HPDE6-E6E7 (cell line): Measurements from ENCODE around the gene MINDY4.
A peak's percentile ranks its signal among the peaks of the same experiment; 100 is the strongest.

Source experiments
- DNase-seq: peaks from one replicate; pipeline ENCODE4 v3.0.0; 2011; ENCODE audit warnings: missing footprints; ENCODE audit errors: extremely low spot score

MINDY4 gene

DNA sequence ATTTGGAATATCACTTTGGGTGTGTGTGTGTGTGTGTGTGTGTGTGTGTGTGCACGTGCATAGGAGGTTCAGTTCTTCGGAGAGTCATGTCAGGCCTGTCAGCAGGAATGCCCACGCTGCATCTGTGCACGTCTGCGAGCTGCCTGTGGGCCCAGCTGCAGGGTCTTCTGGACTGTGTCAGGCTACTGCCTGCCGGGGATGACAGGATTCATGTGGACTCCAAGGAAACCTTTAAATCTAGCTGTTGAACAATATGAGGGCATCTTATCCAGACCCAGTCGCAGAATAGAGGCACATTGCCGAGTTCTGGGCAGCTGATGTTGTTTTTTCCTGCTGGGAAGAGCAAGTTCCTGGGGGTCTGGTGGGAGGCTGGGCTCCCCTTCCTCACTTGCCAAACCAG is 159.4 kb downstream of the MINDY4 start:
- DNase-seq: no peak

DNA sequence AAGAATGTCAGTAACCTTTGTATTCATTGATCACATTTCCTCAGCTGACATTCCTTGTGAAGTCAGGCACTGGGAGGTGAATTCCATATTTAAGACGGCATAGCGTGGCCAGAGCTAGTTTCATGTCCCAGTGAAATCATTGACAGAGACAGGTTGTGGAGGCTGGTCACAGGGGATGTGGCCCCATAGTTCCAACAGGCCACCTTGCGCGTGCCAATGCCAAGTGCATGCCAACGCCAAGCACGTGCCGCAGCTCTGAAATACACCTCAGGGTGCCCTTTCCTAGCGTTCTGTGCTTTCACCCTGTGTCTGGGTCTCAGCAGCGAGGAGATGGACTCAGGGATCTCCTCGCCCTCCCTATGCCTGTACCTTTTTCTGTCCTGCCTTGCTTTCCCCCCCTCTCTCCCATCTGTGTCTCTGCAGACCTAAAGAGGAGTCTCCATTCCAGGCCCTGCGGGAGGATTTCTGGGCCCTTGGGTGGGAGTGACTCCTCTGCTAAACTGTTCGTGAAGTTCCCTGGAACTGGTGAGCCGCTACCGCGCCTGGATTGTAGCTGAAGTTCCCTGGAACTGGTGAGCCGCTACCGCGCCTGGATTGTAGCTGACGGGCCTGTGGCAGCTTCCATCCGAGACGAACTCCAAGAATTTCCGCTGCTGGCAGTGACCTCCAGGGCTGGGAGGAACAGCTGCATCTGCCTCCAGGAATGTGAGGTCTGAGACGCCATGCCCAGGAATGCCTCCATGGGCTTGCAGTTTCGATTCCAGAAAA is 160.1 kb downstream of the MINDY4 start:
- DNase-seq: no peak

DNA sequence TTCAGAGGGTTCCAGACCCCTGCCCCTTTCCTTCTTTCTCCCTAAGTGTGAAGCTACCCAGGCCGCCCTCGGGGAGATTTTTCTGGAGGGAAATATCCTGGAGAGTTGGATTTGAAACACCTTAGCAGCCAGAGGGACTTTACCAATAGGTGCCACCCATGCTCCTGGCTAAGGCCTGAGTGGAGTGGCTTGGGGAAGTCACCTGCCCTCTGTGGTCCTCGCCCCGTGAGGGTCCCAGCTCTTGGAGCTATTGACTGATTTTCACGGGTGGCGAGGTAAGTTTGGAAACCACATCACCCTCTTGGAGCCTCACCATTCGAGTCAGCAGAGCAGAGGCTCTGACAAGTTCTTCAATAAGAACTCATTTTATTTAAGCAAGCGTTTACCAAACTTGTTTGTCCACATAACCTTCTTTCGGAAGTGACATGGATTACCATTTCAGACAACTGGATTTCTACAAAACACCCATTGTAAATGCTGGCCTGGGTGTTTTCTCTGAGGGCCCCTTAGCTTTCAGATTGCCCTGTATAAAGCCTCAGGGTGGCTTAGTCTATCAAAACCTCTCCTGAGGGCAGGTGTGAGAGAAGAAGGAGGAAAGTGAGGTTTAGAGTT is 160.8 kb downstream of the MINDY4 start:
- no peak for DNase-seq

DNA sequence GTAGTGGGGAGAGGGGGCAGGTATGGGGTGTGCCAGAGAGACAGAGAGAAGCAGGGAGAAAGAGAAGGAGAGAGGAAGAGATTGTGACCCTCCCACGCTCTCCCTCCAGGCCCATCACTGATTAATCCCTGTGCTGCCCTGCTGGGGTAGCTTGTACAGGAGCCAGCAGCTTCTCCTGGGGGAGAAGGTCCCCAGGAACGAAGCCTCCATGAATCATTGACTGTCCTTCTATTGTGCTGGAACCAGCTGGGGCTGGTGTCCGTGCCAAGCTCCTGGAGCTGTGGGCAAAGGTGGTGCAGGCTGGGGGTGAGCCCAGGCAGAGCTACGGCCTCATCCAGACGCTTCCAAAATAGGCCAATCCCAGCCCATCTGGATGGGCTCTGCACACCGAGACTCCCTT is 161.3 kb downstream of the MINDY4 start:
- DNase-seq: no peak

DNA sequence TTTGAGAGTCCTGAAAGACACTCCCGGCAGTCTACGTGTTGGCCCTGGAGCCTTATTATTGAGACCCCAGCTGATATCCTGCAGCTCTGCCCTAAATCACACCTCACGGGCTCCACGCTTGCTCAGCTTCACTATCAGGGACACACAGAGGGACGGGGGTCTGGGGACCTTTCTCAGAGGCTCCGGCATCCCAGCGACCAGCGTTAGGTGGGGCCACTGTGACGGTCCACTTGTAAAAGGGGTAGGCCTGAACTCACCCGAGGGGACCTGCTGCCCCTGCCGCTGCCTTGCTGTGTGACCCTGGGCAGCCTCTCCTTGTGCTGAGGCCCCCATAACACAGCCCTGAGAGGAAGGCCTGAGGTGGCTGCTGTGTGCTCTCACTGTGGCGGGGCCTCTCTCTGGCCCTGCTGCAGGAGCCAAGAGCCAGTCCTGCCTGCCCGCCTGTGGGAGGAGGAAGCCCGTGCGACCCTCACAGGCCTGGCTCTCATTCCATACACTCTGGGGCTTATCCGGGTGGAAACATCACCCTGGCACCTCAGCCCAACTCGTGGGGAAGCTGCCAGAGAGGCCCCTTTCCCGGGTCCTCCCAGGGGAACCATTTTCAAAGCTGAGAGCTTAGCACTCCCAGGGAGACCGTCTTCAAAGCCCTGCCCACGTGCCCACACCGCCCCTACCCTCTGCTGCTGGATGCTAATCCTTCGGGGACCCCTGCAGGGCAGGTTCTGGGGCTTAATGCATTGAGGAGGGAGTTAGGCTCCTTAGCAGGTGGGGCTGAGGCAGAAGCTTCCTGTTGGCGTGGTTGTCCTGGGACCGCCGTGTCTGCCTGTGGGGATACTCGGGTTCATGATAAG is 162.1 kb downstream of the MINDY4 start:
- DNase-seq: no peak

DNA sequence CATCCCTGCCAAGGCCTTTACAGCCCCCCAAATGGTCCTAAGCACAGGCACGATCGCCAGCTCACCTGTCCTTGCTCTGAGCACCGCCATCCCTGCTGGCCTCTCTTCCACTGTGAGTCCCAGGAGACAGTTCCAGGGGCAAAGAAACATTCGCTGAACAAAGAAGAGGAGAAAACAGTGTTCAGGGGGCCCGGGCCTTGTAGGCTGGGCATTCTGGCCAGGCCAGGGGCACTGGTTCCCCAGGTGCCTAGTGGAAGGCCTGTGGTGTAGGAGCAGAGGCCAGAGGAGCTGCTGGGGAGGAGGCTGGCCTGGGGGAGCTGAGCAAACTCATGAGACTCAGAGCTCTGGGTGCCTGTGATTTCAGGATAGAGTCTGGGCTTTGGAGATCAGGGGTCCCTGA is 163.0 kb downstream of the MINDY4 start:
- no peak for DNase-seq

DNA sequence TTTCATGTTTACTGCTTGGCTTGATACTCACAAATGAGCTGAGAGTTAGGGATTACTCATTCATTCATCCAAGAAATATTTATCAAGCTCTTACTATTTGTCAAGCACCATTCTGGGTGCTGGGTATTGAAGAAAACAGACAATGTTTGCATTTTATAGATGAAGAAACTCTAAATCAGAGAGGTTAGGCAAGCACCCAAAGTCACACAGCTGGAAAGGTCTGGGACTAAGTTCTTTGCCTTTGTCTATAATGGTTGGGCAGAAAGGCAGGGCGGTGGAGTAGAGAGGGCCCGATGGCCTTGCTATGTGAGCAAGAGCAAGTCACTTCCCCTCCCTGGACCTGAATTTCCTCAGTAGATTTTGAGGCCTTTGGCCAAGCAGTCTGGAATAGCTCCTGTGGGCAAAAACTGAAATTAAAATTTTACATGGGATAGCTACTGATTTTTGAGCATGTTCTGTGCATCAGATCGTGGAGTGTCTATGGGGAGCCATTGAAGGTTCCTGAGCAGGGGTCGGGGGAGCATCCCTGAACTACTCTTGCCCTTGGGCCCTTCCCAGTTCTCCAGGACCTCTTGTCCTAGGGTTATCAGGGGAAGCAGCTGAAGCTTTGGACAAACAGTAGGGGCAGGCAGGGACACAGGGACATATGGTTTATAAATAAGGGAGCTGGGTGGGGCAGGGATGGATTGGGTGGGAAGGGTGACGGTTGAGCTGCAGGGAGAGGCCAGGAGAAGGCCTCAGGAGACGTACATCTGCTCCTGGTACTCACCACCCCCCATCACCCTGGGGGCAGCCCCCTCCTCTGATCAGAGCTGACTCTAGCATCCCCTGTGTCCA is 163.7 kb downstream of the MINDY4 start:
- no peak for DNase-seq

DNA sequence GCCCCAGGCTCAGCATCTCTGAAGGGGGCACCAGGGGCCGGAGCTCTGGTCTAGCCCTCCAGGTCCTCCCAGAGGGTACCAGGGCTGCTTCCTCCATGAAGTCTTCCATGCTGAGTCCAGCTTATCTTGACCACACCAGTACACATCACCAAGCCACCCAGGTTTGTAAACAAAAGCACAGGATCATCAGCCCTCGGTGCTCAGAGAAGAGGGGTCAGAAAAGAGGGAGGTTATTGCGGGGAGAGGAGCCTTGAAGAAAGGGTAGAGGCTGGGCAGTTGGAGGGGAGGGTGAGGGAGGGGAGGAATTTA is 164.3 kb downstream of the MINDY4 start:
- no peak for DNase-seq

DNA sequence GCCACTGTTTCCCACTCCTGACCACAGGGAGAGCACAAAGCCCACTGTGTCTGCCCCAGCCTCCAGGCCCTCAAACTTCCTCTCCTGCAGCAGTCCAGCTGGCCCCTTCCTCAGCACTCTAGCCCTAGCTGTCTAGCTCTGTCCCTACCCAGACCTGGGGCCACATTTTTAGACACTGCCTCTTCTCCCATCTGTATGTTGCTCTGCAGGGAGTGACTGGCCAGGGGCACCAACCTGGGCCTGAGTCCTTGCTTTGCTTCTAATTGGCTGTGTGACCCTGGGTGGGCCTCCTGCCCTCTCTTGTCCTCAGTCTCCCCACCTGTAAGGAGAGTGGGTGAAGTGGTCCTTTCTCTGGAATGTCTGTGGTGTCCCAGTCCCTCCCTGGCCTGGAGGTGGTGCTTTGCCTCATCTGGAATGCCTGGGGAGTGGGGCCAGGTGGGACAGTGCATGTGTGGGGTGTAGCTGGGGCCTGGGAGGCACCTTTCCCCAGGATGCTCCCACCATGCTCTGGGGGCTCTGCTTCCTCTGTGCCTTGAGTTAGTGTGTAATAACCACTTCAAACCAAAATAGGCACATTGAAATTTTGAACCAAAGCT is 165.5 kb downstream of the MINDY4 start:
- no peak for DNase-seq

DNA sequence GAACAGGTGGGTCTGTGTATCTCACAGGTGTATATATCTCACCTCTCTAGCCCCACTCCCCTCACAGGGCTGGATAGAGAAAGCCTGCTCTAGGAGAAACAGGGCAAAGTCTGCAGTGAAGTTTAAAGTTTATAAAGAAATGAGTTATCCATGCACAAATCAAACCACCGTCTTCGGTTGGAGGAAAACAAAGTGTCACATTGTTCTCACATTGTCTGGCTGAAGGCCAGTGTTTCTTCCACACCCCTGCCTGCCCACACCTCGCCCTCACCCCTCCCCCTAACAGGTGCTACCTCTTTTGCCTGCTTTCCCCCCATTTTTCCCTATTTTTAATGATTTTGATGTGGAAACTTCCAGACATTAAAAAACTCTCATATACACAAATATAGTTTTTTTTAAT is 166.2 kb downstream of the MINDY4 start:
- no peak for DNase-seq

DNA sequence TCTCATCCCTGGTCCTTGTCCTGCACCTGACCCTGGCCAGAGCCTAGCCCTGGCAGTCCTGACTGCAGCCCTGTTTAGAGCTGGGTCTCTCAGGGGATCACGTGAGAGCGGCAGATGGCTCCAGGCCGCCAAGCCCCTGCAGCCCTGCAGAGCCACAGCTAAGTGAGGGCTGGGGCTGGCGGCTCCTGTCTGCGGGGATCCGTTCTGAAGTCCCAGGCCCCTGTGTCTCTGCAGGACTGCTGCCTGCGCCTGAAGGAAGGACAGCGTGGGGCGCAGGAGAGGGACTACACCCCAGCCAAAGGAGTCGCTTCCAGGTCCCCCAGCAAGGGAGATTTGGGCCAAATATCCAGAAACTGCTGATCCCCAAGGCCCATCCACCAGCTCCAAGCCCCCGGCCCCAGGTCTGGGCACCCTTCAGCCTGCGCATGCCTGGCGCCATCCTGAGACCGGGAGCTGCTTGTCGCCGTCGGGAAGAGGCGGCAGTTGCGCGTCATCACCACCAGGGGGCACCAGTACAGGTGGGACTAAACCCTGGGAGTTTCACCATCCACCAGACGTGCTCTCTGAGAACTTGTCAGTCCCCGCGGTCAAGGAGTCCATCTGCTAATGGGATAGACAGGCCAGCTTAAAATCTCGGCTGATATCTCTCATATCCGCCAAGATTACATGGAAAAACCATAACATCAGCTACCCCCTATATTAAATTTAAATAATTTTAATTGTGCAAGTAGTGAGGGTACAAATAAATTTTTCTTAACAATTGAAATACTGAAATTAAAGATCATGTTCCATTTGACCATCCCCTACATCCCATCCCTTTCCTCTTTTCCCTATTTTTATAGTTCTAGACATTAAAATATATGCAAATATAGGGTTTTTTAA is 167.5 kb downstream of the MINDY4 start:
- peak; percentile 61 for DNase-seq

DNA sequence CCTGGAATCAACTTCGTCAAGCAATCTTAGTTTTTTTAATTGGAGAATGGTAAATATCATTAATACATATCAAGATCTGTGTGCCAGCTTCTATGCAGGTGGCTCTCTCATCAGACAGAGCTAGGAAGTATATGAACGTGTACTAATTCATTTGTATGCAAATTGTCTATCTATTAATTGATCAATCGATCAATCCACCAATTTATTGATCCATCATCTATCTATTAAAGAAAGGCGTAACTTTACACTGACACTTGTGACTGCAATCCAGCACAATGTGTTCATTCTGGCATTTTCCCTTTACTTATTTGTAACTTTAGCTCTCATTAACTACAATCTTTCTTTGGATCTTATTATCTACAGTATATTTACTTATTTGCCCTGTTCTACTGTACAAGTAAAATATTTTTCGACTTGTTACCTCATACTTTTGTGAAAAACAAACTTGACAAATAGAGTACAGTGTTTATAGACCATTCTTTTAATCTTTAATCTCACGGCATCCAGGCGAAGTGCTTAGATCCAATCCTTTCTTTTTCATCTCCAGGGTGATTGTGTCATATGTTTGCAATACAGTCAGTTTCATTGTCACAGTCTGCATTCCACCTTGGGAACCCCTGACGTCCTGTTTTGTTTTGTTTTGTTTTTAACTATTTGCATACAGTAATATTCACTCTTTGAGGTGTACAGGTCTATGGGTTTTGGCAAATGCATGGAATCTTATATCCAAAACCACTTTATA is 170.5 kb downstream of the MINDY4 start:
- DNase-seq: no peak
